Thyroid gland (tissue), 4 donors: ENCODE results near the gene SHROOM2.

ENCODE experiments used
- POLR2A ChIP-seq, 2 donors: fragments of 450-650 bp; IDR thresholded peaks; one replicate each; pipeline ENCODE4 v1.6.1; 2017; ENCODE audit warnings: antibody characterized with exemption in 2 of 2, mild to moderate bottlenecking in 2 of 2, moderate library complexity in 1 of 2
- TF ChIP-seq, protein P1 (sequence below), 6 experiments: fragments of 200-600 bp in 3 of 6; fragments of 450-650 bp in 3 of 6; sonication (generic) in 3 of 6; IDR thresholded peaks; one replicate each; pipeline ENCODE4 v1.5.1; 2016 to 2019; ENCODE audit warnings: antibody characterized with exemption in 6 of 6, mild to moderate bottlenecking in 2 of 6, inconsistent platforms in 1 of 6, moderate library complexity in 1 of 6

GRCh38 chrX:9825129-9825790 is 39.0 kb downstream of the SHROOM2 start:
- TF ChIP-seq, protein P1, sequence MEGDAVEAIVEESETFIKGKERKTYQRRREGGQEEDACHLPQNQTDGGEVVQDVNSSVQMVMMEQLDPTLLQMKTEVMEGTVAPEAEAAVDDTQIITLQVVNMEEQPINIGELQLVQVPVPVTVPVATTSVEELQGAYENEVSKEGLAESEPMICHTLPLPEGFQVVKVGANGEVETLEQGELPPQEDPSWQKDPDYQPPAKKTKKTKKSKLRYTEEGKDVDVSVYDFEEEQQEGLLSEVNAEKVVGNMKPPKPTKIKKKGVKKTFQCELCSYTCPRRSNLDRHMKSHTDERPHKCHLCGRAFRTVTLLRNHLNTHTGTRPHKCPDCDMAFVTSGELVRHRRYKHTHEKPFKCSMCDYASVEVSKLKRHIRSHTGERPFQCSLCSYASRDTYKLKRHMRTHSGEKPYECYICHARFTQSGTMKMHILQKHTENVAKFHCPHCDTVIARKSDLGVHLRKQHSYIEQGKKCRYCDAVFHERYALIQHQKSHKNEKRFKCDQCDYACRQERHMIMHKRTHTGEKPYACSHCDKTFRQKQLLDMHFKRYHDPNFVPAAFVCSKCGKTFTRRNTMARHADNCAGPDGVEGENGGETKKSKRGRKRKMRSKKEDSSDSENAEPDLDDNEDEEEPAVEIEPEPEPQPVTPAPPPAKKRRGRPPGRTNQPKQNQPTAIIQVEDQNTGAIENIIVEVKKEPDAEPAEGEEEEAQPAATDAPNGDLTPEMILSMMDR (IDR thresholded peaks at IDR 0.05): no peak
- TF ChIP-seq POLR2A (IDR thresholded peaks at IDR 0.05): no peak
